ENCODE results near the gene ETV5.

DNA sequence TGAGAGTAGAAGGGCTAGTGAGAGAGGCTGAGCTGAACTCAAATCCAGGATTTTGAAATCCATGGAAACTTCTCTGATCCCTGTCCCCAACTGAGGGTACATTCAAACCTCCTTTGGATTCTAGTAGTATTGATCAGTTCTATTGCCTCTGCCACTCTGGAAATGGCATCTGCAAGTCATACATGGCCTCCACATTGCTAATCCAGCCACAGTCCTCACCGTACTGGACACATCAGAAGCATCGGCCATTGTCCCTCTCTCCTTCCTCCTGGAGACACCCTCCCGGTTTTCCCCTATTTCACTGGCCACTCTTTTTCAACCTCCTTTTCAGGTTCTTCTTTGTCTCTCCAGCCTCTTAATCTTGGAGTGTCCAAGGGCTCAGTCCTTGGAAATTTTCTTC is 66.9 kb downstream of the ETV5 start:
- TF ChIP-seq POLR2A (IDR thresholded peaks at IDR 0.05): no peak
- TF ChIP-seq, protein P1, sequence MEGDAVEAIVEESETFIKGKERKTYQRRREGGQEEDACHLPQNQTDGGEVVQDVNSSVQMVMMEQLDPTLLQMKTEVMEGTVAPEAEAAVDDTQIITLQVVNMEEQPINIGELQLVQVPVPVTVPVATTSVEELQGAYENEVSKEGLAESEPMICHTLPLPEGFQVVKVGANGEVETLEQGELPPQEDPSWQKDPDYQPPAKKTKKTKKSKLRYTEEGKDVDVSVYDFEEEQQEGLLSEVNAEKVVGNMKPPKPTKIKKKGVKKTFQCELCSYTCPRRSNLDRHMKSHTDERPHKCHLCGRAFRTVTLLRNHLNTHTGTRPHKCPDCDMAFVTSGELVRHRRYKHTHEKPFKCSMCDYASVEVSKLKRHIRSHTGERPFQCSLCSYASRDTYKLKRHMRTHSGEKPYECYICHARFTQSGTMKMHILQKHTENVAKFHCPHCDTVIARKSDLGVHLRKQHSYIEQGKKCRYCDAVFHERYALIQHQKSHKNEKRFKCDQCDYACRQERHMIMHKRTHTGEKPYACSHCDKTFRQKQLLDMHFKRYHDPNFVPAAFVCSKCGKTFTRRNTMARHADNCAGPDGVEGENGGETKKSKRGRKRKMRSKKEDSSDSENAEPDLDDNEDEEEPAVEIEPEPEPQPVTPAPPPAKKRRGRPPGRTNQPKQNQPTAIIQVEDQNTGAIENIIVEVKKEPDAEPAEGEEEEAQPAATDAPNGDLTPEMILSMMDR (IDR thresholded peaks at IDR 0.05): no peak
- TF ChIP-seq EP300 (IDR thresholded peaks at IDR 0.05): no peak

All from tibial nerve (tissue), 4 donors.